IPS-18a (cell line): ENCODE results near the gene KCNT1.

Experiments used
- H3K27ac ChIP-seq: one replicate; pipeline ENCODE4 v1.5.1; 2013; ENCODE audit warnings: low read length
- H3K27me3 ChIP-seq: one replicate; pipeline ENCODE4 v1.6.1; 2013; ENCODE audit warnings: mild to moderate bottlenecking, low read length; ENCODE audit not compliant: control insufficient read depth, insufficient read depth
- H3K36me3 ChIP-seq: one replicate; pipeline ENCODE4 v1.6.1; 2013; ENCODE audit warnings: low read depth, low read length; ENCODE audit not compliant: control insufficient read depth
- H3K4me1 ChIP-seq: one replicate; pipeline ENCODE4 v1.6.1; 2013; ENCODE audit warnings: low read depth, low read length; ENCODE audit not compliant: control insufficient read depth
- H3K4me3 ChIP-seq: one replicate; pipeline ENCODE4 v1.5.1; 2013; ENCODE audit warnings: low read length
- H3K9ac ChIP-seq: one replicate; pipeline ENCODE4 v1.6.1; 2013; ENCODE audit warnings: mild to moderate bottlenecking, low read length, moderate library complexity
- H3K9me3 ChIP-seq: one replicate; pipeline ENCODE4 v1.6.1; 2013; ENCODE audit warnings: low read depth, low read length; ENCODE audit not compliant: control insufficient read depth

Gene KCNT1

GRCh38 chr9:135757356-135757755, 55.4 kb downstream of the KCNT1 start:
- no peaks in the 10 kb centered on the region for H3K4me1 ChIP-seq
- H3K36me3 ChIP-seq, result no peaks in the 10 kb centered on the region
- no peak overlapping the region for H3K4me3 ChIP-seq
- no peak overlapping the region for H3K27ac ChIP-seq
- H3K9ac ChIP-seq, result no peak overlapping the region
- H3K9me3 ChIP-seq, result no peaks in the 10 kb centered on the region
- H3K27me3 ChIP-seq, result no peaks in the 10 kb centered on the region

- no peaks in the 10 kb centered on the region for H3K27me3 ChIP-seq
- H3K9me3 ChIP-seq, result no peaks in the 10 kb centered on the region
- H3K4me1 ChIP-seq, result no peaks in the 10 kb centered on the region
- no peak overlapping the region for H3K27ac ChIP-seq
- no peak overlapping the region for H3K4me3 ChIP-seq
- H3K36me3 ChIP-seq, result no peaks in the 10 kb centered on the region
- no peak overlapping the region for H3K9ac ChIP-seq
These were observed 56.1 kb downstream of the KCNT1 start for GRCh38 chr9:135758056-135758455.

- Histone ChIP-seq H3K4me1 (no peaks in the 10 kb centered on the region), H3K27me3 (no peaks in the 10 kb centered on the region), H3K27ac (no peak overlapping the region), H3K9me3 (no peaks in the 10 kb centered on the region), H3K4me3 (no peak overlapping the region), H3K36me3 (no peaks in the 10 kb centered on the region), H3K9ac (no peak overlapping the region)
These were observed 56.9 kb downstream of the KCNT1 start for GRCh38 chr9:135758870-135759269.

GRCh38 chr9:135759676-135760300, 57.8 kb downstream of the KCNT1 start:
- Histone ChIP-seq H3K9me3 (no peaks in the 10 kb centered on the region), H3K36me3 (no peaks in the 10 kb centered on the region), H3K4me1 (no peaks in the 10 kb centered on the region), H3K9ac (no peak overlapping the region), H3K4me3 (no peak overlapping the region), H3K27me3 (no peaks in the 10 kb centered on the region), H3K27ac (no peak overlapping the region)

- Histone ChIP-seq H3K27ac (no peak overlapping the region), H3K4me1 (no peaks in the 10 kb centered on the region), H3K36me3 (no peaks in the 10 kb centered on the region), H3K27me3 (no peaks in the 10 kb centered on the region), H3K9ac (no peak overlapping the region), H3K4me3 (no peak overlapping the region), H3K9me3 (no peaks in the 10 kb centered on the region)
These were observed 58.5 kb downstream of the KCNT1 start for GRCh38 chr9:135760465-135760864.

GRCh38 chr9:135761150-135761844, 59.3 kb downstream of the KCNT1 start:
- H3K4me3 ChIP-seq, result no peak overlapping the region
- H3K36me3 ChIP-seq, result no peaks in the 10 kb centered on the region
- H3K27me3 ChIP-seq, result no peaks in the 10 kb centered on the region
- H3K9ac ChIP-seq, result no peak overlapping the region
- H3K4me1 ChIP-seq, result no peaks in the 10 kb centered on the region
- H3K27ac ChIP-seq, result no peak overlapping the region
- H3K9me3 ChIP-seq, result no peaks in the 10 kb centered on the region

GRCh38 chr9:135761845-135762168, 59.8 kb downstream of the KCNT1 start:
- Histone ChIP-seq H3K27ac (no peak overlapping the region), H3K9ac (no peak overlapping the region), H3K36me3 (no peaks in the 10 kb centered on the region), H3K4me1 (no peaks in the 10 kb centered on the region), H3K4me3 (no peak overlapping the region), H3K9me3 (no peaks in the 10 kb centered on the region), H3K27me3 (no peaks in the 10 kb centered on the region)

- no peaks in the 10 kb centered on the region for H3K36me3 ChIP-seq
- no peak overlapping the region for H3K27ac ChIP-seq
- H3K4me3 ChIP-seq, result no peak overlapping the region
- H3K27me3 ChIP-seq, result no peaks in the 10 kb centered on the region
- no peak overlapping the region for H3K9ac ChIP-seq
- no peaks in the 10 kb centered on the region for H3K4me1 ChIP-seq
- no peaks in the 10 kb centered on the region for H3K9me3 ChIP-seq
These were observed 60.9 kb downstream of the KCNT1 start for GRCh38 chr9:135762921-135763320.

- H3K27me3 ChIP-seq, result no peaks in the 10 kb centered on the region
- no peaks in the 10 kb centered on the region for H3K9me3 ChIP-seq
- no peaks in the 10 kb centered on the region for H3K4me1 ChIP-seq
- H3K4me3 ChIP-seq, result no peak overlapping the region
- no peaks in the 10 kb centered on the region for H3K36me3 ChIP-seq
- no peak overlapping the region for H3K9ac ChIP-seq
- no peak overlapping the region for H3K27ac ChIP-seq
These were observed 61.9 kb downstream of the KCNT1 start for GRCh38 chr9:135763716-135764446.

GRCh38 chr9:135764731-135765130, 62.7 kb downstream of the KCNT1 start:
- Histone ChIP-seq H3K27ac (no peak overlapping the region), H3K4me1 (no peaks in the 10 kb centered on the region), H3K27me3 (no peaks in the 10 kb centered on the region), H3K4me3 (no peak overlapping the region), H3K9me3 (no peaks in the 10 kb centered on the region), H3K36me3 (no peaks in the 10 kb centered on the region), H3K9ac (no peak overlapping the region)

GRCh38 chr9:135765416-135765815, 63.4 kb downstream of the KCNT1 start:
- no peak overlapping the region for H3K4me3 ChIP-seq
- H3K4me1 ChIP-seq, result no peaks in the 10 kb centered on the region
- no peak overlapping the region for H3K9ac ChIP-seq
- H3K27me3 ChIP-seq, result no peaks in the 10 kb centered on the region
- H3K36me3 ChIP-seq, result no peaks in the 10 kb centered on the region
- no peaks in the 10 kb centered on the region for H3K9me3 ChIP-seq
- no peak overlapping the region for H3K27ac ChIP-seq

- no peaks in the 10 kb centered on the region for H3K36me3 ChIP-seq
- no peaks in the 10 kb centered on the region for H3K9me3 ChIP-seq
- H3K27me3 ChIP-seq, result no peaks in the 10 kb centered on the region
- no peak overlapping the region for H3K9ac ChIP-seq
- no peaks in the 10 kb centered on the region for H3K4me1 ChIP-seq
- H3K4me3 ChIP-seq, result no peak overlapping the region
- no peak overlapping the region for H3K27ac ChIP-seq
These were observed 64.3 kb downstream of the KCNT1 start for GRCh38 chr9:135766251-135766650.
